T-helper 1 cell treated with Interleukin-12 subunit alpha and Interleukin-12 subunit beta and Interleukin-4 antibody, amounts not matched to agents 30 μg/mL and 1 μg/mL, for 36 hours (primary cell): Measurements from ENCODE around the gene AGXT2.
"Not testable (repeated sequence)": the region's sequence is repeated elsewhere in the genome, so short reads cannot be mapped to it uniquely, and the experiment has no call there.

Source experiments
- H3K27ac Mint-ChIP-seq: one replicate; pipeline ENCODE4 v1.8.0; 2021; ENCODE audit warnings: mild to moderate bottlenecking, mixed read lengths
- H3K27me3 Mint-ChIP-seq: one replicate; pipeline ENCODE4 v1.8.0; 2021; ENCODE audit warnings: low read depth, mixed read lengths
- H3K36me3 Mint-ChIP-seq: one replicate; pipeline ENCODE4 v1.8.0; 2021; ENCODE audit warnings: low read depth, mixed read lengths
- H3K4me1 Mint-ChIP-seq: one replicate; pipeline ENCODE4 v1.8.0; 2021; ENCODE audit warnings: low read depth, mixed read lengths
- H3K4me3 Mint-ChIP-seq: one replicate; pipeline ENCODE4 v1.8.0; 2021; ENCODE audit warnings: mild to moderate bottlenecking, moderate library complexity, mixed read lengths
- H3K9me3 Mint-ChIP-seq: one replicate; pipeline ENCODE4 v1.8.0; 2021; ENCODE audit warnings: mixed read lengths

AGXT2 gene

GRCh38 chr5:35038891-35039290 is 8.9 kb downstream of the AGXT2 start:
- H3K36me3 Mint-ChIP-seq = no peaks in the 10 kb centered on the region
- no peak overlapping the region for H3K4me3 Mint-ChIP-seq
- no peaks in the 10 kb centered on the region for H3K9me3 Mint-ChIP-seq
- H3K27ac Mint-ChIP-seq = no peak overlapping the region
- peaks cover 18% of the 10 kb centered on the region for H3K27me3 Mint-ChIP-seq
- no peaks in the 10 kb centered on the region for H3K4me1 Mint-ChIP-seq

GRCh38 chr5:35036536-35036935 is 11.2 kb downstream of the AGXT2 start:
- peaks cover 22% of the 10 kb centered on the region for H3K27me3 Mint-ChIP-seq
- H3K4me1 Mint-ChIP-seq = no peaks in the 10 kb centered on the region
- no peaks in the 10 kb centered on the region for H3K9me3 Mint-ChIP-seq
- H3K36me3 Mint-ChIP-seq = no peaks in the 10 kb centered on the region
- H3K27ac Mint-ChIP-seq = no peak overlapping the region
- no peak overlapping the region for H3K4me3 Mint-ChIP-seq

- not testable (repeated sequence) for H3K4me3 Mint-ChIP-seq, H3K4me1 Mint-ChIP-seq, H3K27ac Mint-ChIP-seq, H3K9me3 Mint-ChIP-seq, H3K36me3 Mint-ChIP-seq
- peaks cover 23% of the 10 kb centered on the region for H3K27me3 Mint-ChIP-seq
These were observed 11.8 kb downstream of the AGXT2 start for GRCh38 chr5:35035929-35036328.

GRCh38 chr5:35035271-35035670 is 12.5 kb downstream of the AGXT2 start:
- Mint-ChIP-seq H3K27ac (no peak overlapping the region), H3K36me3 (no peaks in the 10 kb centered on the region), H3K4me3 (no peak overlapping the region), H3K4me1 (no peaks in the 10 kb centered on the region), H3K9me3 (no peaks in the 10 kb centered on the region), H3K27me3 (peaks cover 23% of the 10 kb centered on the region)

- no peak overlapping the region for H3K4me3 Mint-ChIP-seq
- H3K9me3 Mint-ChIP-seq = no peaks in the 10 kb centered on the region
- no peaks in the 10 kb centered on the region for H3K4me1 Mint-ChIP-seq
- no peaks in the 10 kb centered on the region for H3K36me3 Mint-ChIP-seq
- H3K27me3 Mint-ChIP-seq = peaks cover 16% of the 10 kb centered on the region
- no peak overlapping the region for H3K27ac Mint-ChIP-seq
These were observed 15.4 kb downstream of the AGXT2 start for GRCh38 chr5:35032356-35032755.

- Mint-ChIP-seq H3K4me3 (no peak overlapping the region), H3K27me3 (peaks cover 16% of the 10 kb centered on the region), H3K9me3 (no peaks in the 10 kb centered on the region), H3K27ac (no peak overlapping the region), H3K4me1 (no peaks in the 10 kb centered on the region), H3K36me3 (no peaks in the 10 kb centered on the region)
These were observed 16.5 kb downstream of the AGXT2 start for GRCh38 chr5:35031276-35031675.

- H3K9me3 Mint-ChIP-seq = no peaks in the 10 kb centered on the region
These were observed 17.2 kb downstream of the AGXT2 start for GRCh38 chr5:35030426-35031100.

GRCh38 chr5:35029333-35029732 is 18.4 kb downstream of the AGXT2 start:
- H3K4me3 Mint-ChIP-seq = no peak overlapping the region
- H3K4me1 Mint-ChIP-seq = no peaks in the 10 kb centered on the region
- no peaks in the 10 kb centered on the region for H3K9me3 Mint-ChIP-seq
- no peaks in the 10 kb centered on the region for H3K36me3 Mint-ChIP-seq
- peaks cover 13% of the 10 kb centered on the region for H3K27me3 Mint-ChIP-seq
- H3K27ac Mint-ChIP-seq = no peak overlapping the region

More at GRCh38 chr5:35030426-35031100, 17.2 kb downstream of the AGXT2 start:
- Mint-ChIP-seq H3K36me3 (no peaks in the 10 kb centered on the region), H3K4me3 (no peak overlapping the region), H3K27ac (no peak overlapping the region), H3K4me1 (no peaks in the 10 kb centered on the region), H3K27me3 (peaks cover 16% of the 10 kb centered on the region)

GRCh38 chr5:35026941-35027340 is 20.8 kb downstream of the AGXT2 start:
- H3K27me3 Mint-ChIP-seq = peaks cover 5% of the 10 kb centered on the region

GRCh38 chr5:35026280-35026840 is 21.4 kb downstream of the AGXT2 start:
- H3K36me3 Mint-ChIP-seq = no peaks in the 10 kb centered on the region
- no peaks in the 10 kb centered on the region for H3K9me3 Mint-ChIP-seq
- H3K4me1 Mint-ChIP-seq = no peaks in the 10 kb centered on the region
- H3K27ac Mint-ChIP-seq = no peak overlapping the region
- no peak overlapping the region for H3K4me3 Mint-ChIP-seq
- peaks cover 4% of the 10 kb centered on the region for H3K27me3 Mint-ChIP-seq

More at GRCh38 chr5:35026941-35027340, 20.8 kb downstream of the AGXT2 start:
- Mint-ChIP-seq H3K4me3 (no peak overlapping the region), H3K27ac (no peak overlapping the region), H3K9me3 (no peaks in the 10 kb centered on the region), H3K4me1 (no peaks in the 10 kb centered on the region), H3K36me3 (no peaks in the 10 kb centered on the region)

- H3K4me3 Mint-ChIP-seq = no peak overlapping the region
- no peaks in the 10 kb centered on the region for H3K36me3 Mint-ChIP-seq
- no peak overlapping the region for H3K27ac Mint-ChIP-seq
- H3K27me3 Mint-ChIP-seq = no peaks in the 10 kb centered on the region
- H3K9me3 Mint-ChIP-seq = no peaks in the 10 kb centered on the region
- H3K4me1 Mint-ChIP-seq = no peaks in the 10 kb centered on the region
These were observed 22.7 kb downstream of the AGXT2 start for GRCh38 chr5:35024911-35025510.

GRCh38 chr5:35023391-35024178 is 24.2 kb downstream of the AGXT2 start:
- Mint-ChIP-seq H3K9me3 (no peaks in the 10 kb centered on the region), H3K4me1 (no peaks in the 10 kb centered on the region), H3K4me3 (no peak overlapping the region), H3K27me3 (no peaks in the 10 kb centered on the region), H3K36me3 (no peaks in the 10 kb centered on the region), H3K27ac (no peak overlapping the region)

GRCh38 chr5:35016174-35017051 is 31.3 kb downstream of the AGXT2 start:
- H3K36me3 Mint-ChIP-seq = no peaks in the 10 kb centered on the region
- H3K27ac Mint-ChIP-seq = no peak overlapping the region
- peaks cover 3% of the 10 kb centered on the region for H3K27me3 Mint-ChIP-seq
- H3K4me3 Mint-ChIP-seq = no peak overlapping the region
- no peaks in the 10 kb centered on the region for H3K4me1 Mint-ChIP-seq
- no peaks in the 10 kb centered on the region for H3K9me3 Mint-ChIP-seq

GRCh38 chr5:35015063-35015462 is 32.7 kb downstream of the AGXT2 start:
- peaks cover 3% of the 10 kb centered on the region for H3K27me3 Mint-ChIP-seq
- H3K4me3 Mint-ChIP-seq = no peak overlapping the region
- no peaks in the 10 kb centered on the region for H3K36me3 Mint-ChIP-seq
- no peaks in the 10 kb centered on the region for H3K4me1 Mint-ChIP-seq
- H3K27ac Mint-ChIP-seq = no peak overlapping the region
- no peaks in the 10 kb centered on the region for H3K9me3 Mint-ChIP-seq
